Measurements from ENCODE around the gene LBR. TPM values are rescaled to one million over a fixed set of nuclear protein-coding genes. Genes with fewer than 3 reads are reported as not detected.

LBR gene
- total and polyA plus RNA-seq, 2 experiments from 2014 or later, result 50.6 to 91.3 TPM

DNA sequence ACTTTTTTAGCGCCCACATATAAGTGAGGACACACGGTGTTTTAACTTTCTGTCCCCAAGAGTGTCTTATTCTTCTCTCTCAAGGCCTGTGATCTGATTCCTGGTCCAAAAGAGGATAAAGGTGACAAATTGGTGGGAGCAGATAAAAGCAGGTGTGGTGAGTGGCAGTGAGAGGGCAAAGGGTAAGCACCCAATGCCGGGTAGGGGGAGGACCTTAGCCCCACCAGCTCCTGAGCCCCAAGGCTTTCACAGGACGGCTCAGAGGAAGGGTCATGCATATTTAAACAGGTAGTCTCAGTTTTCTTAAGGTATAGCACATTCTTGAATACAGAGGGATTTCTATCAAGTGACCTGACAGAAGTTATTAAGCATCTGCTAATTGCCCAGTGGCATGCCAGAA, 19.6 kb downstream of the LBR start:
- Histone ChIP-seq H3K4me2 (no peak overlapping the region), H2AFZ (no peak overlapping the region), H3F3A (replicated peaks; ENCODE audit: low read depth) (no peaks in the 10 kb centered on the region), H3K79me2 (replicated peaks; ENCODE audit: insufficient read depth) (peaks cover 7% of the 10 kb centered on the region; the same call in 1 of the 2 replicates), H3K27ac (ENCODE audit: low read depth) (no peak overlapping the region), H3K9me2 (ENCODE audit: insufficient read depth) (no peaks in the 10 kb centered on the region), H3K4me3 (no peak overlapping the region), H3K4me1 (ENCODE audit: insufficient read depth) (peaks cover 7% of the 10 kb centered on the region; the same call in 1 of the 2 replicates), H3K36me3 (ENCODE audit: insufficient read depth) (peaks cover 12% of the 10 kb centered on the region), H4K20me1 (replicated peaks; ENCODE audit: insufficient read depth) (no peaks in the 10 kb centered on the region; the same call in none of the 2 replicates), H3K27me3 (ENCODE audit: insufficient read depth) (no peaks in the 10 kb centered on the region)
- DNase-seq (ENCODE audit: low spot score) (peak; percentile 38), ATAC-seq (peak; percentile 82)
- Mint-ChIP-seq H3K9me3 (no peaks in the 10 kb centered on the region), H3K4me1 (peaks cover 32% of the 10 kb centered on the region), H3K27ac (no peak overlapping the region), H3K36me3 (ENCODE audit: low read depth) (peaks cover 40% of the 10 kb centered on the region), H3K4me3 (no peak overlapping the region), H3K27me3 (ENCODE audit: insufficient read depth, low read depth, poor library complexity) (peaks cover 3% of the 10 kb centered on the region)
- TF ChIP-seq JUNB (IDR thresholded peaks at IDR 0.05; ENCODE audit: unreplicated experiment) (no peak), EZH2phosphoT487 (IDR thresholded peaks at IDR 0.05; ENCODE audit: unreplicated experiment) (no peak), EZH2 (IDR thresholded peaks at IDR 0.05; ENCODE audit: low read depth, unreplicated experiment) (no peak), ZNF331 (CRISPR knock-in tag; IDR thresholded peaks at IDR 0.05; ENCODE audit: low read depth) (no peak), ZNF114 (CRISPR knock-in tag; IDR thresholded peaks at IDR 0.05) (no peak), CREB1 (CRISPR knock-in tag; IDR thresholded peaks at IDR 0.05; ENCODE audit: low read depth) (no peak), POLR2AphosphoS5 (IDR thresholded peaks at IDR 0.05; ENCODE audit: low read depth) (no peak), STAT1 (IDR thresholded peaks at IDR 0.05; ENCODE audit: unreplicated experiment) (no peak), NANOG (IDR thresholded peaks at IDR 0.05; ENCODE audit: borderline replicate concordance) (no peak)
- TF ChIP-seq, protein P1, sequence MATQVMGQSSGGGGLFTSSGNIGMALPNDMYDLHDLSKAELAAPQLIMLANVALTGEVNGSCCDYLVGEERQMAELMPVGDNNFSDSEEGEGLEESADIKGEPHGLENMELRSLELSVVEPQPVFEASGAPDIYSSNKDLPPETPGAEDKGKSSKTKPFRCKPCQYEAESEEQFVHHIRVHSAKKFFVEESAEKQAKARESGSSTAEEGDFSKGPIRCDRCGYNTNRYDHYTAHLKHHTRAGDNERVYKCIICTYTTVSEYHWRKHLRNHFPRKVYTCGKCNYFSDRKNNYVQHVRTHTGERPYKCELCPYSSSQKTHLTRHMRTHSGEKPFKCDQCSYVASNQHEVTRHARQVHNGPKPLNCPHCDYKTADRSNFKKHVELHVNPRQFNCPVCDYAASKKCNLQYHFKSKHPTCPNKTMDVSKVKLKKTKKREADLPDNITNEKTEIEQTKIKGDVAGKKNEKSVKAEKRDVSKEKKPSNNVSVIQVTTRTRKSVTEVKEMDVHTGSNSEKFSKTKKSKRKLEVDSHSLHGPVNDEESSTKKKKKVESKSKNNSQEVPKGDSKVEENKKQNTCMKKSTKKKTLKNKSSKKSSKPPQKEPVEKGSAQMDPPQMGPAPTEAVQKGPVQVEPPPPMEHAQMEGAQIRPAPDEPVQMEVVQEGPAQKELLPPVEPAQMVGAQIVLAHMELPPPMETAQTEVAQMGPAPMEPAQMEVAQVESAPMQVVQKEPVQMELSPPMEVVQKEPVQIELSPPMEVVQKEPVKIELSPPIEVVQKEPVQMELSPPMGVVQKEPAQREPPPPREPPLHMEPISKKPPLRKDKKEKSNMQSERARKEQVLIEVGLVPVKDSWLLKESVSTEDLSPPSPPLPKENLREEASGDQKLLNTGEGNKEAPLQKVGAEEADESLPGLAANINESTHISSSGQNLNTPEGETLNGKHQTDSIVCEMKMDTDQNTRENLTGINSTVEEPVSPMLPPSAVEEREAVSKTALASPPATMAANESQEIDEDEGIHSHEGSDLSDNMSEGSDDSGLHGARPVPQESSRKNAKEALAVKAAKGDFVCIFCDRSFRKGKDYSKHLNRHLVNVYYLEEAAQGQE (IDR thresholded peaks at IDR 0.05; ENCODE audit: unreplicated experiment), result no peak
- TF ChIP-seq, protein P2, sequence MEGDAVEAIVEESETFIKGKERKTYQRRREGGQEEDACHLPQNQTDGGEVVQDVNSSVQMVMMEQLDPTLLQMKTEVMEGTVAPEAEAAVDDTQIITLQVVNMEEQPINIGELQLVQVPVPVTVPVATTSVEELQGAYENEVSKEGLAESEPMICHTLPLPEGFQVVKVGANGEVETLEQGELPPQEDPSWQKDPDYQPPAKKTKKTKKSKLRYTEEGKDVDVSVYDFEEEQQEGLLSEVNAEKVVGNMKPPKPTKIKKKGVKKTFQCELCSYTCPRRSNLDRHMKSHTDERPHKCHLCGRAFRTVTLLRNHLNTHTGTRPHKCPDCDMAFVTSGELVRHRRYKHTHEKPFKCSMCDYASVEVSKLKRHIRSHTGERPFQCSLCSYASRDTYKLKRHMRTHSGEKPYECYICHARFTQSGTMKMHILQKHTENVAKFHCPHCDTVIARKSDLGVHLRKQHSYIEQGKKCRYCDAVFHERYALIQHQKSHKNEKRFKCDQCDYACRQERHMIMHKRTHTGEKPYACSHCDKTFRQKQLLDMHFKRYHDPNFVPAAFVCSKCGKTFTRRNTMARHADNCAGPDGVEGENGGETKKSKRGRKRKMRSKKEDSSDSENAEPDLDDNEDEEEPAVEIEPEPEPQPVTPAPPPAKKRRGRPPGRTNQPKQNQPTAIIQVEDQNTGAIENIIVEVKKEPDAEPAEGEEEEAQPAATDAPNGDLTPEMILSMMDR (conservative IDR thresholded peaks at IDR 0.05; ENCODE audit: low read depth in 2 of 2), result no peak
- TF ChIP-seq, protein P3, sequence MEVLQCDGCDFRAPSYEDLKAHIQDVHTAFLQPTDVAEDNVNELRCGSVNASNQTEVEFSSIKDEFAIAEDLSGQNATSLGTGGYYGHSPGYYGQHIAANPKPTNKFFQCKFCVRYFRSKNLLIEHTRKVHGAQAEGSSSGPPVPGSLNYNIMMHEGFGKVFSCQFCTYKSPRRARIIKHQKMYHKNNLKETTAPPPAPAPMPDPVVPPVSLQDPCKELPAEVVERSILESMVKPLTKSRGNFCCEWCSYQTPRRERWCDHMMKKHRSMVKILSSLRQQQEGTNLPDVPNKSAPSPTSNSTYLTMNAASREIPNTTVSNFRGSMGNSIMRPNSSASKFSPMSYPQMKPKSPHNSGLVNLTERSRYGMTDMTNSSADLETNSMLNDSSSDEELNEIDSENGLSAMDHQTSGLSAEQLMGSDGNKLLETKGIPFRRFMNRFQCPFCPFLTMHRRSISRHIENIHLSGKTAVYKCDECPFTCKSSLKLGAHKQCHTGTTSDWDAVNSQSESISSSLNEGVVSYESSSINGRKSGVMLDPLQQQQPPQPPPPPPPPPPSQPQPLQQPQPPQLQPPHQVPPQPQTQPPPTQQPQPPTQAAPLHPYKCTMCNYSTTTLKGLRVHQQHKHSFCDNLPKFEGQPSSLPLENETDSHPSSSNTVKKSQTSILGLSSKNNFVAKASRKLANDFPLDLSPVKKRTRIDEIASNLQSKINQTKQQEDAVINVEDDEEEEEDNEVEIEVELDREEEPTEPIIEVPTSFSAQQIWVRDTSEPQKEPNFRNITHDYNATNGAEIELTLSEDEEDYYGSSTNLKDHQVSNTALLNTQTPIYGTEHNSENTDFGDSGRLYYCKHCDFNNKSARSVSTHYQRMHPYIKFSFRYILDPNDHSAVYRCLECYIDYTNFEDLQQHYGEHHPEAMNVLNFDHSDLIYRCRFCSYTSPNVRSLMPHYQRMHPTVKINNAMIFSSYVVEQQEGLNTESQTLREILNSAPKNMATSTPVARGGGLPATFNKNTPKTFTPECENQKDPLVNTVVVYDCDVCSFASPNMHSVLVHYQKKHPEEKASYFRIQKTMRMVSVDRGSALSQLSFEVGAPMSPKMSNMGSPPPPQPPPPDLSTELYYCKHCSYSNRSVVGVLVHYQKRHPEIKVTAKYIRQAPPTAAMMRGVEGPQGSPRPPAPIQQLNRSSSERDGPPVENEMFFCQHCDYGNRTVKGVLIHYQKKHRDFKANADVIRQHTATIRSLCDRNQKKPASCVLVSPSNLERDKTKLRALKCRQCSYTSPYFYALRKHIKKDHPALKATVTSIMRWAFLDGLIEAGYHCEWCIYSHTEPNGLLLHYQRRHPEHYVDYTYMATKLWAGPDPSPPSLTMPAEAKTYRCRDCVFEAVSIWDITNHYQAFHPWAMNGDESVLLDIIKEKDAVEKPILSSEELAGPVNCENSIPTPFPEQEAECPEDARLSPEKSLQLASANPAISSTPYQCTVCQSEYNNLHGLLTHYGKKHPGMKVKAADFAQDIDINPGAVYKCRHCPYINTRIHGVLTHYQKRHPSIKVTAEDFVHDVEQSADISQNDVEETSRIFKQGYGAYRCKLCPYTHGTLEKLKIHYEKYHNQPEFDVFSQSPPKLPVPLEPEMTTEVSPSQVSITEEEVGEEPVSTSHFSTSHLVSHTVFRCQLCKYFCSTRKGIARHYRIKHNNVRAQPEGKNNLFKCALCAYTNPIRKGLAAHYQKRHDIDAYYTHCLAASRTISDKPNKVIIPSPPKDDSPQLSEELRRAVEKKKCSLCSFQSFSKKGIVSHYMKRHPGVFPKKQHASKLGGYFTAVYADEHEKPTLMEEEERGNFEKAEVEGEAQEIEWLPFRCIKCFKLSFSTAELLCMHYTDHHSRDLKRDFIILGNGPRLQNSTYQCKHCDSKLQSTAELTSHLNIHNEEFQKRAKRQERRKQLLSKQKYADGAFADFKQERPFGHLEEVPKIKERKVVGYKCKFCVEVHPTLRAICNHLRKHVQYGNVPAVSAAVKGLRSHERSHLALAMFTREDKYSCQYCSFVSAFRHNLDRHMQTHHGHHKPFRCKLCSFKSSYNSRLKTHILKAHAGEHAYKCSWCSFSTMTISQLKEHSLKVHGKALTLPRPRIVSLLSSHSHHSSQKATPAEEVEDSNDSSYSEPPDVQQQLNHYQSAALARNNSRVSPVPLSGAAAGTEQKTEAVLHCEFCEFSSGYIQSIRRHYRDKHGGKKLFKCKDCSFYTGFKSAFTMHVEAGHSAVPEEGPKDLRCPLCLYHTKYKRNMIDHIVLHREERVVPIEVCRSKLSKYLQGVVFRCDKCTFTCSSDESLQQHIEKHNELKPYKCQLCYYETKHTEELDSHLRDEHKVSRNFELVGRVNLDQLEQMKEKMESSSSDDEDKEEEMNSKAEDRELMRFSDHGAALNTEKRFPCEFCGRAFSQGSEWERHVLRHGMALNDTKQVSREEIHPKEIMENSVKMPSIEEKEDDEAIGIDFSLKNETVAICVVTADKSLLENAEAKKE (CRISPR knock-in tag; IDR thresholded peaks at IDR 0.05), result no peak
- TF ChIP-seq, protein P4, sequence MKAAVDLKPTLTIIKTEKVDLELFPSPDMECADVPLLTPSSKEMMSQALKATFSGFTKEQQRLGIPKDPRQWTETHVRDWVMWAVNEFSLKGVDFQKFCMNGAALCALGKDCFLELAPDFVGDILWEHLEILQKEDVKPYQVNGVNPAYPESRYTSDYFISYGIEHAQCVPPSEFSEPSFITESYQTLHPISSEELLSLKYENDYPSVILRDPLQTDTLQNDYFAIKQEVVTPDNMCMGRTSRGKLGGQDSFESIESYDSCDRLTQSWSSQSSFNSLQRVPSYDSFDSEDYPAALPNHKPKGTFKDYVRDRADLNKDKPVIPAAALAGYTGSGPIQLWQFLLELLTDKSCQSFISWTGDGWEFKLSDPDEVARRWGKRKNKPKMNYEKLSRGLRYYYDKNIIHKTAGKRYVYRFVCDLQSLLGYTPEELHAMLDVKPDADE (IDR thresholded peaks at IDR 0.05), result no peak

All from GM23338 (cell line).